RCC 7860 (cell line): ENCODE data around the gene CWC22.
A peak's percentile ranks its signal among the peaks of the same experiment; 100 is the strongest.

Experiments used
- DNase-seq: peaks from one replicate; pipeline ENCODE4 v3.0.0-alpha.2; 2015; ENCODE audit warnings: low spot score
- FAIRE-seq: peaks from 2 replicates; lab custom pipeline; 2012; peaks lifted over from hg19 to GRCh38; lab: Jason Lieb, UNC

Gene CWC22

DNA sequence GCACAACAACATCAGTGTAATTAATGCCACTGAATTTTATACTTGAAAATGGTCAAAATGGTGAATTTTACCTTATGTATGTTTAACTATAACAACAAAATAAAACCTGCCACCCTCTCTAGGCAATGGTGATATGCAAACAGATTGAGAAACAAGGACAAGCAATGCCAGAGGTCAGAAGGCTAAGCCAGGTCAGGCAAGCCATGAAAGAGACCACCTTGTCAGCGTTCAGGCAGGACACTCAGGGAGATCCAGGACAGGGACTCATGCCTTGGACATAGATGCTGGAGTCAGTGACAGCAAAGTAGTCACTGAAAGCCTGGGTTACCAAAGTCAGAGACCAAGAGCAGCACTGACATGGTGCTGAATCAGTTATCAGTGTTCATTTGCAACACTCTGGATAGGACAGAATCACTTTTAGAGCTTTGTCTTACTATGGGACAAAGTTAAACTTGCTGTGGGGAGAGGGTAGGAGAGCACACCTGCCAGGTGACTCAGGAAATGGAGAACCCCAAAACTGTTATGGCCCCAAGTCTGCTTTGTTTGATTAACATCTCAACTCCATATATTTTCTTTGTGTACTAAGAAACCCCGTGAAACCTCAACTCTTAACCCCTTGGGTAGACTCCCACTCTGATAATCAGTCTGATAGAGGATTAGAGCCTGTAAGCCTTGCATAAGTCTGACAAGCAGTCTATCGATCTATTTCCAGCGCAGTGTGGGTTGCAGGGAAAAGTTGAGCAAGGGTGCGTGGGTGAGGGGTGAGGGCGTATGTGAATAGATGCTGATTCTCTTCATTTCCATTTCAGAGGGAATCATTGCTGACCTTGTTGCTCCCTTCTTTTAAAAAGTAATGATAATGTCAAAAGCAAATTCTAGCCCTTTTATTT, 97.0 kb downstream of the CWC22 start:
- no peak for FAIRE-seq
- DNase-seq = no peak

DNA sequence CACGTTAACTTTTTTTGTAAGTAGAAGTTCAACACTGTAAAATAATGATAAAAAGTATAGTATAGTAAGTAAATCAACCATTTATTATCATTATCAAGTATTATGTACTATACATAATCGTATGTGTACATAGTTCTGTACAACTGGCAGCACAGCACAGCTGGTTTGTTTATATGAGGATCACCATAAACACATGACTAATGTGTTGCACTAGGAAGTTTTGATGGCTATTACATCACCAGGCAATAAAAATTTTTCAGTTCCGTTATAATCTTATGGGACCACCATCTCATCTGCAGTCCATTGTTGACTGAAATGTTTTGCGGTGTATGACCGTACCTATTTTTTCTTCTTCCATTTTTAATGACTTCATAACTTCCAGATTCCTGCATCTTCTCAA, 106.4 kb downstream of the CWC22 start:
- no peak for FAIRE-seq
- no peak for DNase-seq

DNA sequence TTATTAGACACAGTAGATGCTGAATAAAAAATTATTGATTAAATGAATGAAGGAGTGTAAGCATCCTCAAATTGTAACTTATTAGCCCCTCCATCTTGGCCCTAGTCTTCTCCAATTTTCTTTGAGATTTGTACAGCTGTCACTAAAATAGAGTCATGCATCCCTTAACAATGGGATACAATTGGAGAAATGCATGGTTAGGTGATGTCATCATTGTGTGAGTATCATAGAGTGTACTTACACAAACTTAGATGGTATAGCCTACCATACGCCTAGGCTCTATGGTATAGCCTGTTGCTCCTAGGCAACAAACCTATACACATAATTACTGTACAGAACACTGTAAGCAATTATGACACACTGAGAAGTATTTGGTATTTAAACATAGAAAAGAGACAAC, 107.4 kb downstream of the CWC22 start:
- no peak for DNase-seq

DNA sequence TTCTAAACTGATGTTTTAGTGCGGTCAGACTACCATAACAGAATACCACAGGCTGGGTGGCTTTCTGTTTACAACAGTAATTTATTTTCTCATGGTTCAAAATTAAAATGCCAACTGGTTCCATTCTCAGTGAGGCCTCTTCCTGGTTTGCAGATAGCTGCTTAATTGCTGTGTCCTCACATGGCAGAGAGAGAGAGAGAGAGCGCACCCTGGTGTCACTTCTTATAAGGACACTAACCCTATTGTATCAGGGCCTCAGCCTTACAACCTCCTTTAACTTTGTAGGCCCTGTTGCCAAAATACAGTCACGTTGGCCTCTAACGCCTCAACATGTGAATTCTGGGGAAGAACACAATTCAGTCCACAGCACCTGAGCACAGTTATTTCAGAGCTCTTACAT, 108.2 kb downstream of the CWC22 start:
- peak; percentile 11 for DNase-seq
- FAIRE-seq = no peak

More for the DNA sequence above, 107.4 kb downstream of the CWC22 start:
- no peak for FAIRE-seq
